GM23338 (cell line): ENCODE measurements around the gene IFNL1.

Source experiments
- CREB1 ChIP-seq: fragments of 250-450 bp; sonication (Bioruptor Pico); IDR thresholded peaks from 2 replicates; pipeline ENCODE4 v1.5.0; 2020; ENCODE audit warnings: low read depth, mild to moderate bottlenecking, moderate library complexity
- CTCF ChIP-seq, 2 experiments: fragments of 200-600 bp in 1 of 2; sonication (generic) in 1 of 2; conservative IDR thresholded peaks; 2 replicates each; pipeline versions ENCODE4 v1.5.1 to v1.6.1; 2016 to 2017; ENCODE audit warnings: antibody characterized with exemption in 2 of 2, low read depth in 2 of 2, mild to moderate bottlenecking in 2 of 2, moderate library complexity in 1 of 2
- EZH2 ChIP-seq: fragments of 200-600 bp; sonication (generic); IDR thresholded peaks from one replicate; pipeline ENCODE4 v1.8.0; 2017; ENCODE audit warnings: antibody characterized with exemption, mild to moderate bottlenecking, low read depth; ENCODE audit not compliant: unreplicated experiment
- EZH2phosphoT487 ChIP-seq: fragments of 200-600 bp; sonication (generic); IDR thresholded peaks from one replicate; pipeline ENCODE4 v1.8.1; 2018; ENCODE audit warnings: antibody characterized with exemption; ENCODE audit not compliant: unreplicated experiment
- JUNB ChIP-seq: IDR thresholded peaks from one replicate; pipeline ENCODE4 v1.6.1; 2016; ENCODE audit warnings: antibody characterized with exemption; ENCODE audit not compliant: unreplicated experiment
- POLR2AphosphoS5 ChIP-seq: IDR thresholded peaks from 2 replicates; pipeline ENCODE4 v1.6.1; 2016; ENCODE audit warnings: antibody characterized with exemption, low read depth
- REST ChIP-seq: IDR thresholded peaks from one replicate; pipeline ENCODE4 v1.6.1; 2018; ENCODE audit warnings: antibody characterized with exemption; ENCODE audit not compliant: unreplicated experiment
- ZNF114 ChIP-seq: fragments of 250-450 bp; sonication (Bioruptor Pico); IDR thresholded peaks from 2 replicates; pipeline ENCODE4 v1.5.0; 2020; ENCODE audit warnings: mild to moderate bottlenecking, moderate library complexity
- ZNF462 ChIP-seq: fragments of 250-450 bp; sonication (Bioruptor Pico); IDR thresholded peaks from 2 replicates; pipeline ENCODE4 v1.5.0; 2020; ENCODE audit warnings: mild to moderate bottlenecking, moderate library complexity

- no peak for TF ChIP-seq CTCF (conservative IDR thresholded peaks at IDR 0.05; ENCODE audit: low read depth in 2 of 2)
- TF ChIP-seq REST = no peak
- TF ChIP-seq POLR2AphosphoS5 = no peak
- no peak for TF ChIP-seq EZH2phosphoT487
- TF ChIP-seq JUNB = no peak
- TF ChIP-seq EZH2 = no peak
- no peak for TF ChIP-seq CREB1 (CRISPR knock-in tag)
- no peak for TF ChIP-seq ZNF114 (CRISPR knock-in tag)
- no peak for TF ChIP-seq ZNF462
These were observed 9.9 kb downstream of the IFNL1 start for GRCh38 chr19:39306075-39306474.
